ENCODE results near the gene CETN1.

DNA sequence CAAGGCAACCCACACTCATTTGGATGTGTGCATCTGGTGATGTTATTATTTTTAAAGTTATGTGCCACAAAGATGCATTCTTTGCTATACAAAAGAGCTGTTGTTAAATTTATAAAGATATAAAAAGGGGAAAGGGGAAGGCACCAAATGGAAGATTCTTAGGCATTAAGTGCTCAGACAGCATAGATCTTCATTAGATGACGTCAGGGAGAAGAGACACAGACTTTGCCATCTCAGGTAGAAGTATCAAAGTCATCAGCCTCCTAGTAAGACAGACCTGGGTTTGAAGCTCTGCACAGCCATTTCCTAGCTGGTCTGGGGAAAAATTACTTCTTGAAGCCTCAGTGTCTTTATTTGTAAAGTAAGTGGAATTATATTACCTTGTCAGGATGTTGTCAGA lies 15.4 kb downstream of the CETN1 start:
- TF ChIP-seq, protein P1, sequence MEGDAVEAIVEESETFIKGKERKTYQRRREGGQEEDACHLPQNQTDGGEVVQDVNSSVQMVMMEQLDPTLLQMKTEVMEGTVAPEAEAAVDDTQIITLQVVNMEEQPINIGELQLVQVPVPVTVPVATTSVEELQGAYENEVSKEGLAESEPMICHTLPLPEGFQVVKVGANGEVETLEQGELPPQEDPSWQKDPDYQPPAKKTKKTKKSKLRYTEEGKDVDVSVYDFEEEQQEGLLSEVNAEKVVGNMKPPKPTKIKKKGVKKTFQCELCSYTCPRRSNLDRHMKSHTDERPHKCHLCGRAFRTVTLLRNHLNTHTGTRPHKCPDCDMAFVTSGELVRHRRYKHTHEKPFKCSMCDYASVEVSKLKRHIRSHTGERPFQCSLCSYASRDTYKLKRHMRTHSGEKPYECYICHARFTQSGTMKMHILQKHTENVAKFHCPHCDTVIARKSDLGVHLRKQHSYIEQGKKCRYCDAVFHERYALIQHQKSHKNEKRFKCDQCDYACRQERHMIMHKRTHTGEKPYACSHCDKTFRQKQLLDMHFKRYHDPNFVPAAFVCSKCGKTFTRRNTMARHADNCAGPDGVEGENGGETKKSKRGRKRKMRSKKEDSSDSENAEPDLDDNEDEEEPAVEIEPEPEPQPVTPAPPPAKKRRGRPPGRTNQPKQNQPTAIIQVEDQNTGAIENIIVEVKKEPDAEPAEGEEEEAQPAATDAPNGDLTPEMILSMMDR (IDR thresholded peaks at IDR 0.05; ENCODE audit: borderline replicate concordance, extremely low read depth, low read length, poor library complexity, severe bottlenecking), result no peak
- no peak for TF ChIP-seq EZH2 (IDR thresholded peaks at IDR 0.05; ENCODE audit: borderline replicate concordance, low read depth, low read length, severe bottlenecking)
